ENCODE data around the gene FRMD5.

DNA sequence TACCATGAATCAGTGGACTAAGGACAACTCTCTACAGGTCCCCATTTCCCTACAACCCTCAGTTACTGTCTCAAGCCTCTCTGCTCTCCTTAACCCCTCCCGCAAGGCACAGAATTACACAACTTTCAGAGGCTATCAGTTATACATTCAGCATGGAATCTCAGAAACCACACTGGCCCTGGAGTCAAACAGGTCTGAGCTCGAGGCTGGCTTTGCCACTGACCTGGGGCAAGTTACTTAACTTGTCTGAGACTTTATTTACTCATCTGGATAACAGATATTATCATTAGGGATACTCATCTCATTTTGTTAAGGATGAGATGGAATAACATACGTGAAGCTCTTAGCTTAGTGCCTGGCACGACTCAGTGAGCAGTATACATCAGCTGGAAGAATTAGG lies 273.1 kb downstream of the FRMD5 start:
- TF ChIP-seq POLR2A (IDR thresholded peaks at IDR 0.05) (no peak), EP300 (IDR thresholded peaks at IDR 0.05) (no peak)
- TF ChIP-seq, protein P1, sequence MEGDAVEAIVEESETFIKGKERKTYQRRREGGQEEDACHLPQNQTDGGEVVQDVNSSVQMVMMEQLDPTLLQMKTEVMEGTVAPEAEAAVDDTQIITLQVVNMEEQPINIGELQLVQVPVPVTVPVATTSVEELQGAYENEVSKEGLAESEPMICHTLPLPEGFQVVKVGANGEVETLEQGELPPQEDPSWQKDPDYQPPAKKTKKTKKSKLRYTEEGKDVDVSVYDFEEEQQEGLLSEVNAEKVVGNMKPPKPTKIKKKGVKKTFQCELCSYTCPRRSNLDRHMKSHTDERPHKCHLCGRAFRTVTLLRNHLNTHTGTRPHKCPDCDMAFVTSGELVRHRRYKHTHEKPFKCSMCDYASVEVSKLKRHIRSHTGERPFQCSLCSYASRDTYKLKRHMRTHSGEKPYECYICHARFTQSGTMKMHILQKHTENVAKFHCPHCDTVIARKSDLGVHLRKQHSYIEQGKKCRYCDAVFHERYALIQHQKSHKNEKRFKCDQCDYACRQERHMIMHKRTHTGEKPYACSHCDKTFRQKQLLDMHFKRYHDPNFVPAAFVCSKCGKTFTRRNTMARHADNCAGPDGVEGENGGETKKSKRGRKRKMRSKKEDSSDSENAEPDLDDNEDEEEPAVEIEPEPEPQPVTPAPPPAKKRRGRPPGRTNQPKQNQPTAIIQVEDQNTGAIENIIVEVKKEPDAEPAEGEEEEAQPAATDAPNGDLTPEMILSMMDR (IDR thresholded peaks at IDR 0.05), result no peak
